Mesenchymal stem cell (in vitro differentiated cells and primary cell): ENCODE data around the gene WDR46.

Source experiments
- DNase-seq: peaks from one replicate; pipeline ENCODE4 v3.0.0-alpha.2; 2013
- H2AFZ ChIP-seq: one replicate; pipeline ENCODE4 v1.6.1; 2013; ENCODE audit warnings: low read depth, mild to moderate bottlenecking, control low read depth, inconsistent platforms, low read length, moderate library complexity
- H2AK5ac ChIP-seq: 2 replicates; pipeline ENCODE4 v1.6.1; 2013; ENCODE audit warnings: low read length, moderate library complexity, mild to moderate bottlenecking, inconsistent platforms; ENCODE audit not compliant: severe bottlenecking
- H2BK120ac ChIP-seq: one replicate; pipeline ENCODE4 v1.6.1; 2013; ENCODE audit warnings: low read depth, mild to moderate bottlenecking, inconsistent platforms, low read length, moderate library complexity
- H2BK12ac ChIP-seq, 2 experiments: one replicate each; pipeline ENCODE4 v1.6.1; 2013; ENCODE audit warnings: inconsistent platforms in 2 of 2, low read length in 2 of 2, mild to moderate bottlenecking in 2 of 2, moderate library complexity in 2 of 2, control low read depth in 1 of 2
- H2BK15ac ChIP-seq: one replicate; pipeline ENCODE4 v1.6.1; 2013; ENCODE audit warnings: mild to moderate bottlenecking, low read depth, inconsistent platforms; ENCODE audit not compliant: poor library complexity, severe bottlenecking
- H2BK5ac ChIP-seq: 2 replicates; pipeline ENCODE4 v1.6.1; 2013; ENCODE audit warnings: low read depth, mild to moderate bottlenecking, low read length, control low read depth, inconsistent platforms; ENCODE audit not compliant: poor library complexity, severe bottlenecking
- H3K14ac ChIP-seq, 2 experiments: one replicate each; pipeline ENCODE4 v1.6.1; 2013; ENCODE audit warnings: inconsistent platforms in 2 of 2, low read length in 2 of 2, control low read depth in 1 of 2, mild to moderate bottlenecking in 1 of 2, moderate library complexity in 1 of 2
- H3K18ac ChIP-seq, 2 experiments: one replicate each; pipeline ENCODE4 v1.6.1; 2013; ENCODE audit warnings: inconsistent platforms in 2 of 2, low read length in 2 of 2, control low read depth in 1 of 2, low read depth in 1 of 2, mild to moderate bottlenecking in 1 of 2
- H3K23ac ChIP-seq, 2 experiments: one replicate each; pipeline ENCODE4 v1.6.1; 2013; ENCODE audit warnings: inconsistent platforms in 2 of 2, low read length in 2 of 2, mild to moderate bottlenecking in 2 of 2, moderate library complexity in 2 of 2, control low read depth in 1 of 2
- H3K27ac ChIP-seq: 2 replicates; pipeline ENCODE4 v1.5.1; 2013; ENCODE audit warnings: mild to moderate bottlenecking, moderate library complexity, low read length, control low read depth, inconsistent platforms; ENCODE audit not compliant: poor library complexity, severe bottlenecking
- H3K27me3 ChIP-seq, 2 experiments: 2 replicates each; pipeline versions ENCODE4 v1.6.1 to v1.7.0; 2013; ENCODE audit warnings: low read length in 2 of 2, mild to moderate bottlenecking in 2 of 2, moderate library complexity in 2 of 2, control low read depth in 1 of 2, inconsistent platforms in 1 of 2; ENCODE audit not compliant: control insufficient read depth in 1 of 2, insufficient read depth in 1 of 2
- H3K36me3 ChIP-seq, 2 experiments: 2 replicates each; pipeline versions ENCODE4 v1.6.1 to v1.7.0; 2013; ENCODE audit warnings: low read length in 2 of 2, control low read depth in 1 of 2, inconsistent platforms in 1 of 2, low read depth in 1 of 2, mild to moderate bottlenecking in 1 of 2; ENCODE audit not compliant: insufficient read depth in 2 of 2, control insufficient read depth in 1 of 2
- H3K4ac ChIP-seq, 2 experiments: one replicate each; pipeline ENCODE4 v1.6.1; 2013; ENCODE audit warnings: inconsistent platforms in 2 of 2, low read length in 2 of 2, mild to moderate bottlenecking in 2 of 2, moderate library complexity in 2 of 2, control low read depth in 1 of 2, low read depth in 1 of 2
- H3K4me1 ChIP-seq: 2 replicates; pipeline ENCODE4 v1.6.1; 2013; ENCODE audit warnings: low read depth, low read length, control low read depth; ENCODE audit not compliant: control insufficient read depth, insufficient read depth
- H3K4me2 ChIP-seq: 2 replicates; pipeline ENCODE4 v1.6.1; 2013; ENCODE audit warnings: low read length, mild to moderate bottlenecking, inconsistent platforms; ENCODE audit not compliant: poor library complexity, severe bottlenecking
- H3K4me3 ChIP-seq, 2 experiments: 2 replicates each; pipeline versions ENCODE4 v1.5.1 to v1.7.0; 2013; ENCODE audit warnings: low read length in 2 of 2, mild to moderate bottlenecking in 2 of 2, control low read depth in 1 of 2, low read depth in 1 of 2; ENCODE audit not compliant: insufficient read depth in 1 of 2
- H3K79me1 ChIP-seq: replicated peaks from 2 replicates; pipeline ENCODE4 v1.6.1; 2013; ENCODE audit warnings: mild to moderate bottlenecking, control low read depth, low read length, inconsistent platforms; ENCODE audit not compliant: poor library complexity, severe bottlenecking
- H3K9ac ChIP-seq: 2 replicates; pipeline ENCODE4 v1.7.0; 2013; ENCODE audit warnings: mild to moderate bottlenecking, low read length, moderate library complexity
- H3K9me3 ChIP-seq: 2 replicates; pipeline ENCODE4 v1.7.0; 2013; ENCODE audit warnings: mild to moderate bottlenecking, low read length; ENCODE audit not compliant: control insufficient read depth
- H4K8ac ChIP-seq: one replicate; pipeline ENCODE4 v1.6.1; 2013; ENCODE audit warnings: inconsistent platforms, mild to moderate bottlenecking, low read length, moderate library complexity
- H4K91ac ChIP-seq: one replicate; pipeline ENCODE4 v1.6.1; 2013; ENCODE audit warnings: mild to moderate bottlenecking, low read length, inconsistent platforms
- WGBS: methylation state at CpG from one replicate; pipeline ENCODE4 v1.1.7; 2013; ENCODE audit warnings: mixed read lengths; 5-methylcytosine and 5-hydroxymethylcytosine counted together

The WDR46 gene

GRCh38 chr6:33294086-33294823 lies 5.2 kb upstream of the WDR46 start:
- Histone ChIP-seq H3K9ac (peak overlapping the region; percentile 12), H3K9me3 (no peaks in the 10 kb centered on the region), H3K4ac (no peak overlapping the region), H3K4me2 (no peak overlapping the region), H3K27ac (no peak overlapping the region), H3K36me3 (peaks cover 43 to 61% of the 10 kb centered on the region in 2 experiments), H3K4me1 (peaks cover 19% of the 10 kb centered on the region), H3K18ac (no peak overlapping the region), H2BK12ac (no peak overlapping the region), H2BK5ac (no peak overlapping the region), H2BK120ac (no peak overlapping the region), H2AFZ (no peak overlapping the region), H3K14ac (no peak overlapping the region), H4K91ac (no peak overlapping the region), H2BK15ac (no peak overlapping the region), H3K4me3 (no peak overlapping the region), H3K79me1 (peaks cover 43% of the 10 kb centered on the region), H3K23ac (no peak overlapping the region), H2AK5ac (no peak overlapping the region), H4K8ac (no peak overlapping the region), H3K27me3 (no peaks in the 10 kb centered on the region)
- WGBS = 73% methylated on average over 10 of the region's 10 CpGs
- no peak for DNase-seq

DNA sequence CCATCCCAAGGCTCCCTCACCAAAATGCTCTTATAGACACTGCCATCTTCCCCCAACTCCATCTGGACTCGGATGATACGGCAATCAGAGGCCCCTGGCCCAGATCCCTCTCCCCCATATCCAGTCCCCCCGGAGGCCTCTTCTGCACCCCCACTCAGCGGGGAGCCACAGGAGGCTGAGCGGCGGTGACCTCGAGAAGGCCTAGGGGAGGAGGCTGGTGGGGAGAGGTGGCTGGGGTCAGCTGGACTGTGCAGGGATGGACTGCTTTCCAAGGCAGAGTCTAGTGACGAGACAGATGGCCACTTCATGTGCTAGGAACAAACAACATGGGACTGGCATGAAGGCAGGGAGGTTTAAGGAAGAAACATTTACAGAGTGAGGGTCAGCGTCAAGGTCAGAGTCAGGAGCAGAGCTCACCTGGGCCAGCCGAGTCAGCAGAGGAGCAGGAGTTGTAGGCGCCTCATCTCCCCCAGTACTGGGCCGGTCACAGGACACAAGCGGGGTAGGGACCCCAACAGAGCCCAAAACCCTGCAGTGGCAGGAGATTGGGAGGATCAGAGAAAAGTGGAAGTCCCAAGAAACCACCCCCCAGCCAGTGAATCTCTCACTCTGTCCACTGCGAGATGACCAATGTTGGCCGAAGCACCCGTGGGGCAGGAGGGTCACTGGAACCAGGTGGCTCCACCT lies 4.1 kb upstream of the WDR46 start:
- DNase-seq = no peak
- 94% methylated on average over 15 of the region's 16 CpGs for WGBS
- Histone ChIP-seq H3K4ac (no peak overlapping the region), H3K36me3 (peaks cover 43 to 62% of the 10 kb centered on the region in 2 experiments), H4K91ac (no peak overlapping the region), H3K4me1 (peaks cover 20% of the 10 kb centered on the region), H3K27me3 (no peaks in the 10 kb centered on the region), H3K14ac (no peak overlapping the region), H3K27ac (no peak overlapping the region), H3K4me3 (no peak overlapping the region), H3K9ac (no peak overlapping the region), H2AK5ac (no peak overlapping the region), H3K9me3 (no peaks in the 10 kb centered on the region), H2AFZ (no peak overlapping the region), H3K4me2 (no peak overlapping the region), H3K18ac (no peak overlapping the region), H4K8ac (no peak overlapping the region), H2BK15ac (no peak overlapping the region), H2BK5ac (no peak overlapping the region), H3K23ac (no peak overlapping the region), H3K79me1 (peaks cover 45% of the 10 kb centered on the region), H2BK12ac (no peak overlapping the region), H2BK120ac (no peak overlapping the region)

- Histone ChIP-seq H3K9me3 (no peaks in the 10 kb centered on the region), H3K79me1 (peaks cover 39% of the 10 kb centered on the region), H4K8ac (no peak overlapping the region), H3K4me2 (peak overlapping the region; percentile 78), H3K14ac (no peak overlapping the region), H3K36me3 (peaks cover 50 to 74% of the 10 kb centered on the region in 2 experiments), H3K27ac (no peak overlapping the region), H3K4me1 (peaks cover 15% of the 10 kb centered on the region), H3K9ac (peak overlapping the region; percentile 96), H2AK5ac (no peak overlapping the region), H2BK15ac (no peak overlapping the region), H3K18ac (no peak overlapping the region), H3K27me3 (no peaks in the 10 kb centered on the region), H3K23ac (no peak overlapping the region), H4K91ac (no peak overlapping the region), H3K4me3 (peak overlapping the region in 1 of 2 experiments; percentile 97), H2BK120ac (no peak overlapping the region), H3K4ac (no peak overlapping the region), H2AFZ (no peak overlapping the region), H2BK5ac (no peak overlapping the region), H2BK12ac (no peak overlapping the region)
- WGBS = 89% methylated on average over 7 of the region's 7 CpGs
- DNase-seq = no peak
Observed at GRCh38 chr6:33290459-33290858, 1.4 kb upstream of the WDR46 start.

DNA sequence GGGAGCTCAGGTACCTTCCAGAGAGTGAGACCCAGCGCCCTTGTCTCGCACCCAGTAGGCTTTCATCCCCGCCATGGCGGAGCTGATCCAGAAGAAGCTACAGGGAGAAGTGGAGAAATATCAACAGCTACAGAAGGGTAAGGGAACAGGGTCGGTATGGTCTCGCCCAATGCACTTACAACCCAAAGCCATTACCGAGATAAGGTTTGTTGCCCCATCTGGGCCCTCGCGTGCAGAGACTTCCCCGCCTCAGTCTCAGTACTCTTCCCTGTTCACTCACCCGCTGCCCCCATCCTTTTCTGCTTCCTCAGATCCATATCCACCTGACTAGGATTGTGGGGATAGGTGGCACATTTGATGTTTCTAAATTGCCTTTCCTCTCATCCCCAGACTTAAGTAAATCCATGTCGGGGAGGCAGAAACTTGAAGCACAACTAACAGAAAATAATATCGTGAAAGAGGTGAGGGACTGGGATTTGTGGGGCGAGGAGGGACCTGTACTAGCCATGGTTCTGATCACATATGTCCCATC lies 811 bp upstream of the WDR46 start:
- H3K27me3 ChIP-seq = no peaks in the 10 kb centered on the region
- H4K8ac ChIP-seq = peak overlapping the region; percentile 21
- peaks cover 48 to 74% of the 10 kb centered on the region in 2 experiments for H3K36me3 ChIP-seq
- H4K91ac ChIP-seq = peak overlapping the region; percentile 66
- no peak overlapping the region for H2AFZ ChIP-seq
- no peak overlapping the region for H2BK120ac ChIP-seq
- no peak overlapping the region for H2BK5ac ChIP-seq
- no peak overlapping the region for H2BK15ac ChIP-seq
- WGBS = 13% methylated on average over 8 of the region's 14 CpGs
- H3K4me3 ChIP-seq = peak overlapping the region; percentile 73 to 97
- H2BK12ac ChIP-seq = no peak overlapping the region
- no peak overlapping the region for H3K14ac ChIP-seq
- peak overlapping the region; percentile 96 for H3K9ac ChIP-seq
- no peak overlapping the region for H3K23ac ChIP-seq
- peak; percentile 56 for DNase-seq
- peaks cover 35% of the 10 kb centered on the region for H3K79me1 ChIP-seq
- peak overlapping the region in 1 of 2 experiments; percentile 63 for H3K18ac ChIP-seq
- H3K4me1 ChIP-seq = peaks cover 15% of the 10 kb centered on the region
- peak overlapping the region; percentile 8 to 9 for H3K4ac ChIP-seq
- H3K4me2 ChIP-seq = peak overlapping the region; percentile 78
- H2AK5ac ChIP-seq = no peak overlapping the region
- no peaks in the 10 kb centered on the region for H3K9me3 ChIP-seq
- H3K27ac ChIP-seq = no peak overlapping the region
